RWPE2 (cell line): ENCODE data around the gene PHYHIPL.

ENCODE experiments used
- ATAC-seq: fragments of 200-7000 bp; cut with Tn5 transposase; 3 replicates; pipeline ENCODE4 v1.9.1; 2021; ENCODE audit warnings: low read depth
- DNase-seq: peaks from one replicate; pipeline ENCODE4 v3.0.0-alpha.2; 2020; ENCODE audit warnings: low spot score
- H3K27ac ChIP-seq: fragments of 450-650 bp; 2 replicates; pipeline ENCODE4 v1.5.1; 2017; ENCODE audit warnings: mild to moderate bottlenecking; ENCODE audit not compliant: poor library complexity, severe bottlenecking
- H3K27me3 ChIP-seq: fragments of 250-450 bp; sonication (Bioruptor Pico); 2 replicates; pipeline ENCODE4 v1.5.1; 2021; ENCODE audit warnings: mild to moderate bottlenecking, moderate library complexity; ENCODE audit not compliant: insufficient read depth, poor library complexity, severe bottlenecking
- H3K36me3 ChIP-seq: fragments of 250-450 bp; sonication (Bioruptor Pico); 2 replicates; pipeline ENCODE4 v1.5.1; 2020; ENCODE audit warnings: low read depth, mild to moderate bottlenecking, moderate library complexity
- H3K4me1 ChIP-seq: fragments of 250-450 bp; sonication (Bioruptor Pico); 2 replicates; pipeline ENCODE4 v1.5.1; 2021; ENCODE audit warnings: mild to moderate bottlenecking, moderate library complexity; ENCODE audit not compliant: insufficient read depth, poor library complexity, severe bottlenecking
- H3K4me3 ChIP-seq: fragments of 250-450 bp; sonication (Bioruptor Pico); 2 replicates; pipeline ENCODE4 v1.5.1; 2021; ENCODE audit warnings: mild to moderate bottlenecking, moderate library complexity; ENCODE audit not compliant: severe bottlenecking
- H3K9me3 ChIP-seq: fragments of 250-450 bp; sonication (Bioruptor Pico); 2 replicates; pipeline ENCODE4 v1.5.1; 2021; ENCODE audit warnings: mild to moderate bottlenecking, moderate library complexity; ENCODE audit not compliant: severe bottlenecking
- TF ChIP-seq, protein P1 (sequence below): fragments of 450-650 bp; IDR thresholded peaks from one replicate; pipeline ENCODE4 v1.5.1; 2017; ENCODE audit warnings: mild to moderate bottlenecking, moderate library complexity; ENCODE audit not compliant: poor library complexity, severe bottlenecking

Gene PHYHIPL

DNA sequence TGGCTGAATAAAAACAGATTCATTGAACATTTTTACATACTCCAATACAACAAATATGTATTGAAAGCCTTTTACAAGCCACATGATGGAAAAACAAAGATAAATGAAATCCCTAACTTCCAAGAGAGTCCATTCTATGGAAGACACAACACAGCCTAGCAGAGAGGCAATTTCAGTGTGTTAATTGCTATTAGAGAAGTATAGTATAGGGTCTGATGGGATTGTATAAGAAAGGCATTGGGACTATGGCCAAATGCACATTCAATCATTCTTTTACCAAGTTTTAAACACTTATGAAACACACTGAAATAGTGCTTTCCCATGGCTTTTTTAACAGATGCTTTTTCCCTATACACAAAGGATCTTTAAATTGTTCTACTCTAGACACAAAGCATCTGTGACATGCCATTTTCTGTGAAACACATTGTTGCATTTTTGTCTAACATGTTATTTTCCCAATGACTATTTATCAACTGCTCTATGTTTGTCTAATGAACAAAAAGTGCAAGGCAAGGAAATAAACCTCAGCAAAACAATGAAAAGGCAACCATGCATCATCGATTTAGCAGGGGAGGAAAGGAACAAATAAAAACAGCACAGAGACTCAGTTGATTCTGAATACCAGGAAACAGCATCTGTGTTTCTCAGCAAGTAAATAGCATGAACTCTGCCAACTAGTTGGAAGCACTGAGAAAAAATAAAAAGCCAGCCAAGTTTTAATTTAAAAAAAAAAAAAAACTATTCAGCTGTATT lies 42.4 kb upstream of the PHYHIPL start:
- H3K4me3 ChIP-seq, result no peak overlapping the region
- no peaks in the 10 kb centered on the region for H3K9me3 ChIP-seq
- DNase-seq (no peak), ATAC-seq (no peak)
- TF ChIP-seq, protein P1, sequence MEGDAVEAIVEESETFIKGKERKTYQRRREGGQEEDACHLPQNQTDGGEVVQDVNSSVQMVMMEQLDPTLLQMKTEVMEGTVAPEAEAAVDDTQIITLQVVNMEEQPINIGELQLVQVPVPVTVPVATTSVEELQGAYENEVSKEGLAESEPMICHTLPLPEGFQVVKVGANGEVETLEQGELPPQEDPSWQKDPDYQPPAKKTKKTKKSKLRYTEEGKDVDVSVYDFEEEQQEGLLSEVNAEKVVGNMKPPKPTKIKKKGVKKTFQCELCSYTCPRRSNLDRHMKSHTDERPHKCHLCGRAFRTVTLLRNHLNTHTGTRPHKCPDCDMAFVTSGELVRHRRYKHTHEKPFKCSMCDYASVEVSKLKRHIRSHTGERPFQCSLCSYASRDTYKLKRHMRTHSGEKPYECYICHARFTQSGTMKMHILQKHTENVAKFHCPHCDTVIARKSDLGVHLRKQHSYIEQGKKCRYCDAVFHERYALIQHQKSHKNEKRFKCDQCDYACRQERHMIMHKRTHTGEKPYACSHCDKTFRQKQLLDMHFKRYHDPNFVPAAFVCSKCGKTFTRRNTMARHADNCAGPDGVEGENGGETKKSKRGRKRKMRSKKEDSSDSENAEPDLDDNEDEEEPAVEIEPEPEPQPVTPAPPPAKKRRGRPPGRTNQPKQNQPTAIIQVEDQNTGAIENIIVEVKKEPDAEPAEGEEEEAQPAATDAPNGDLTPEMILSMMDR, result no peak
- H3K27ac ChIP-seq, result no peak overlapping the region
- H3K4me1 ChIP-seq, result no peaks in the 10 kb centered on the region
- H3K36me3 ChIP-seq, result no peaks in the 10 kb centered on the region
- H3K27me3 ChIP-seq, result no peaks in the 10 kb centered on the region

DNA sequence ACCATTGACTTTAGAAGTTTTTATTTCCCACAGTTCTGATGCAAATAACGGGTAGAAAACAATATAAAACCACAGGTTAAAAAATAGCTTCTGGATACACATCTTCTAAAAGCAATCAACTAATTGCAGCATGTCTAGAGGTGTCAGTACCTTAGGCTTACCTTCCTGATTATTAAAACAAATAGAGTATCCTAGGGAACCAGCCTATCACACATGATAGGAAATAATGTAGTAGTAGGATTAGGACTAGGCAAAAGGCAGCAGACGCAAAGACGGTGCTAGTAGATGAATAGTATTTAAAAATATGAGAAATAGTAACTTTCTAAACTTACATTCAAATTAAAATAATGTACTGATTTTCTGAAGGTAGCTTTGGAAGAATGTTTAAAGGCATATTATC lies 41.7 kb upstream of the PHYHIPL start:
- Histone ChIP-seq H3K9me3 (no peaks in the 10 kb centered on the region), H3K4me3 (no peak overlapping the region), H3K4me1 (no peaks in the 10 kb centered on the region), H3K27ac (no peak overlapping the region), H3K27me3 (no peaks in the 10 kb centered on the region), H3K36me3 (no peaks in the 10 kb centered on the region)
- ATAC-seq (no peak), DNase-seq (no peak)
- TF ChIP-seq, protein P1, result no peak

DNA sequence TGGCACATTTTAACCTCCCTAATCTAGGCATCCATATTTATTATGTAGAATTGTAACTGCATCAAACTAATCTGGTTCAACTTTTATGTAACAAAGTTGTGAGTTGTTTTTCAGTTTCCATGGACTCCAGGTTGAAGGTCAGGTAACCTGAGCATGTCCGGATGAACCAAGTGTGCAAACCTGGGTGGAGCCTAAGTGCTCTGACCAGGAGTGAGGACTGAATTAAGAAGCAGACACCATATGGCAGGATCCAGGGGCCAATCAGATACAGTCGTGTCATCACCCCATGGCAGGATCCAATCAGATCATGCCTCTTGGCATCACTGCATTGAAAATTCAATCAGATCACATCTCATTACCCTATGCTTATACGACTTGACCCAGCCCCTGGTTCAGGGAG lies 41.2 kb upstream of the PHYHIPL start:
- Histone ChIP-seq H3K36me3 (no peaks in the 10 kb centered on the region), H3K27me3 (no peaks in the 10 kb centered on the region), H3K4me3 (no peak overlapping the region), H3K27ac (no peak overlapping the region), H3K9me3 (no peaks in the 10 kb centered on the region), H3K4me1 (no peaks in the 10 kb centered on the region)
- DNase-seq, result no peak
- no peak for ATAC-seq
- TF ChIP-seq, protein P1, result no peak

DNA sequence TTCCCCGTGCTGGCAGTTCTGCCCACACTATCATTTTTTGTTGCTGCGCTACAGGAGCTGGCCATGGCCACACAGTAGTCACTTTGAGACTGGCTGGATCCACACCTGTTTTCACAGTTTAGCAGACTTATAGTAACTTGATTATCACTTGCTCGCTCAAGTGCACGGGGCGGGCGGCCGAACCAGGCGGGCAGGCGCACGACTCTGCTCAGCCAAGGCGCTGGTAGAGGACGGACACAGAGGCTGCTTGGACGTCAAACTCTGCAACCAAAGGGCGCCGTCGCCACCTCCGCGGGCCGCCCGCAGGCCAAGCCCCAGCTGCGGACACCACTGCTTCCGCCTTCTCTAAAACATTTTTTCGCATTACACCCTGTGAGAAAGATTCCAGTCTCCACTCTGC lies 38.4 kb upstream of the PHYHIPL start:
- no peaks in the 10 kb centered on the region for H3K4me1 ChIP-seq
- H3K9me3 ChIP-seq, result no peaks in the 10 kb centered on the region
- TF ChIP-seq, protein P1, result no peak
- ATAC-seq (no peak), DNase-seq (no peak)
- no peak overlapping the region for H3K4me3 ChIP-seq
- no peaks in the 10 kb centered on the region for H3K27me3 ChIP-seq
- no peaks in the 10 kb centered on the region for H3K36me3 ChIP-seq
- H3K27ac ChIP-seq, result no peak overlapping the region

DNA sequence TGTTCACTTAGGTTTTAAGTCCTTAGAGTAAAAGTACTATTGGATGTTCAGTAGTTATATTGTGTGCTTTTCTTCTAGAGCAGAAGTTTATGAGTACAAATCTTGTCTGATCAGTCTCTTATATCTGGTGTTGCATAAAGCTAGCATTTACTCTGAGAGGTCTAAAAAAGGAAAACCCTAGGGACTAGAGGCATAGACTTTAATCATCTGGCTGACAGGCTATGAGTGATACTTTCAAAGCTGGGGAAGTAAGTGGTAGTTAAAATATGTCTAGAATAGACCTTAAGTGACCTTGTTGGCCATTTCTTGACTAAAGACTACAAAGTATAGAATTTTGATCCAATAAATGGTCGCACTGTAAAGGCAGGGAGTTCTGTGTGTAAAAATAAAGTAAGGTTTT lies 32.9 kb upstream of the PHYHIPL start:
- no peaks in the 10 kb centered on the region for H3K9me3 ChIP-seq

More for the DNA sequence above, 32.9 kb upstream of the PHYHIPL start:
- no peaks in the 10 kb centered on the region for H3K36me3 ChIP-seq
- TF ChIP-seq, protein P1, result no peak
- no peak overlapping the region for H3K4me3 ChIP-seq
- DNase-seq (no peak), ATAC-seq (no peak)
- H3K4me1 ChIP-seq, result no peaks in the 10 kb centered on the region
- no peak overlapping the region for H3K27ac ChIP-seq
- no peaks in the 10 kb centered on the region for H3K27me3 ChIP-seq
